GM21381 (cell line): ENCODE data around the gene IFNLR1.
"Not testable (repeated sequence)": the region's sequence is repeated elsewhere in the genome, so short reads cannot be mapped to it uniquely, and the experiment has no call there.

Experiments
- ATAC-seq: cut with Tn5 transposase; IDR thresholded peaks from one replicate; pipeline ENCODE4 v1.9.1; 2021; ENCODE audit warnings: mild to moderate bottlenecking, moderate library complexity; ENCODE audit not compliant: unreplicated experiment

The IFNLR1 gene

GRCh38 chr1:24186993-24187790 lies at the start of gene IFNLR1:
TSS of gene IFNLR1 (minus strand) at chr1:24187289. CDS start at chr1:24187248, 41 bp downstream.
- ATAC-seq, result no peak

GRCh38 chr1:24235921-24236788 lies 49.1 kb upstream of the IFNLR1 start:
- ATAC-seq, result no peak

- ATAC-seq, result no peak
These were observed 46.9 kb upstream of the IFNLR1 start for GRCh38 chr1:24233684-24234600.

GRCh38 chr1:24231701-24232100 lies 44.6 kb upstream of the IFNLR1 start:
- no peak for ATAC-seq

- ATAC-seq, result no peak
These were observed 41.2 kb upstream of the IFNLR1 start for GRCh38 chr1:24228311-24228710.

- no peak for ATAC-seq
These were observed 39.7 kb upstream of the IFNLR1 start for GRCh38 chr1:24226749-24227148.

GRCh38 chr1:24224761-24225160 lies 37.7 kb upstream of the IFNLR1 start:
- no peak for ATAC-seq

GRCh38 chr1:24224086-24224485 lies 37.0 kb upstream of the IFNLR1 start:
- no peak for ATAC-seq

- no peak for ATAC-seq
These were observed 35.7 kb upstream of the IFNLR1 start for GRCh38 chr1:24222793-24223192.

GRCh38 chr1:24222008-24222605 lies 35.0 kb upstream of the IFNLR1 start:
- no peak for ATAC-seq

- no peak for ATAC-seq
These were observed 34.2 kb upstream of the IFNLR1 start for GRCh38 chr1:24221246-24221645.

GRCh38 chr1:24216276-24217074 lies 29.4 kb upstream of the IFNLR1 start:
- no peak for ATAC-seq

GRCh38 chr1:24215226-24215814 lies 28.2 kb upstream of the IFNLR1 start:
- no peak for ATAC-seq

GRCh38 chr1:24212376-24212775 lies 25.3 kb upstream of the IFNLR1 start:
- no peak for ATAC-seq

GRCh38 chr1:24210195-24210627 lies 23.1 kb upstream of the IFNLR1 start:
- no peak for ATAC-seq

- ATAC-seq, result no peak
These were observed 22.0 kb upstream of the IFNLR1 start for GRCh38 chr1:24209097-24209496.

GRCh38 chr1:24207709-24208108 lies 20.6 kb upstream of the IFNLR1 start:
- ATAC-seq, result no peak

GRCh38 chr1:24207395-24207687 lies 20.3 kb upstream of the IFNLR1 start:
- not testable (repeated sequence) for ATAC-seq
